Left lung (tissue), 10 donors: Measurements from ENCODE around the gene GARIN3. TPM values are rescaled to one million over a fixed set of nuclear protein-coding genes. Genes with fewer than 3 reads are reported as not detected.

ENCODE experiments used
- ATAC-seq: fragments of 200-7000 bp; cut with Tn5 transposase; one replicate; pipeline ENCODE4 v1.9.1; 2020; ENCODE audit warnings: moderate library complexity
- DNase-seq, 4 donors: peaks; one replicate each; pipeline ENCODE4 v3.0.0-alpha.2; 2013 to 2020
- H3K27ac ChIP-seq, 2 donors: fragments of 200-600 bp; sonication (generic) in 1 of 2; one replicate each; pipeline versions ENCODE4 v1.5.0 to v1.8.0; 2020 to 2021
- H3K27me3 ChIP-seq, 2 donors: fragments of 200-600 bp; sonication (generic) in 1 of 2; one replicate each; pipeline versions ENCODE4 v1.5.0 to v1.8.0; 2020 to 2021
- H3K36me3 ChIP-seq, 2 donors: fragments of 200-600 bp; sonication (generic) in 1 of 2; one replicate each; pipeline versions ENCODE4 v1.5.0 to v1.8.0; 2020 to 2021
- H3K4me1 ChIP-seq, 2 donors: fragments of 200-600 bp; one replicate each; pipeline ENCODE4 v1.8.0; 2021
- H3K4me3 ChIP-seq, 2 donors: fragments of 200-600 bp; sonication (generic) in 1 of 2; one replicate each; pipeline versions ENCODE4 v1.5.0 to v1.8.0; 2020 to 2021; ENCODE audit warnings: mild to moderate bottlenecking in 1 of 2
- H3K9me3 ChIP-seq, 2 donors: fragments of 200-600 bp; sonication (generic) in 1 of 2; one replicate each; pipeline versions ENCODE4 v1.5.0 to v1.8.0; 2020 to 2021
- CTCF ChIP-seq, 2 donors: fragments of 200-600 bp; sonication (generic) in 1 of 2; IDR thresholded peaks; one replicate each; pipeline versions ENCODE4 v1.5.0 to v1.8.0; 2021; ENCODE audit warnings: antibody characterized with exemption in 2 of 2
- intact Hi-C, 2 donors: fragments of 100-400 bp; cut with DNase I; formaldehyde crosslinking; loops; one replicate each; pipeline versions ENCODE4 v1.11.2 to v1.14.2; 2022
- polyA plus RNA-seq, 6 donors: library from polyadenylated mRNA; unstranded; fragments of 120-200 nt; gene quantifications; one replicate each; pipeline ENCODE4 v1.2.1, GENCODE V29; 2013; ENCODE audit not compliant: insufficient read length in 6 of 6
- total RNA-seq, 2 donors: library from RNA; stranded (reverse); fragmentation: NEBNext Ultra II Directional; extraction: Animal tissue kit (Norgen Biotek cat#: 25700); gene quantifications; one replicate each; pipeline ENCODE4 v1.2.1, GENCODE V29; 2021
- donor health status: DM: no; HTN: yes; CAD: no.
- donor health status: DM: no; HTN: no; CAD: no.

GARIN3 gene
- total and polyA plus RNA-seq, 8 donors: not detected

DNA sequence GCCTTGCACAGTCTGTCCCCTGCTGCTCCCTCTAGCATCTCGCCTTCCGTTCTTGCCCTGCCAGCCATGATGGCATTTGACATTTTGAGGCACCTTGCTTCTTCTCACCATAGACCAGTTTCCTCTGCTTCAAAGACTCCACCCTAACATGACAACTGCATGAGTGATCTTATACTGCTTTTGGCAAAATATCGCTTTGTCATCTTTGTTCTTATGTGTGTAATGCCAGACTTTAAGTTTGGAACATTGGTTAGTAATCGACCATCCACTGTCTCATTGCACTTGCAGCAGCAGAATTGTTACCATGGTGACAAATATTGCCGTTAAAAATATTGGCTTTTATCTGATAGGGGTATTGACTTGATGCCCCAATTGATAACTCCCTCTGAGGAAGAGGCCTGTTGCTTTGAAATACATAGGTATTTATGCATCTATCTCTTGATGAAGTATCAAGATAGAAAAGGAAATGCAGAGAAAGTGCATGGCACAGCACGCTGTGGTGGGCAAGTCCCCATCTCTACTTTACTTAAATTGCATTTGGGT lies 6.8 kb downstream of the GARIN3 start:
- no peak for TF ChIP-seq CTCF (IDR thresholded peaks at IDR 0.05)
- DNase-seq: no peak
- intact Hi-C loops: loop anchor here in 1 of 2 donors (10.0 kb wide), 1 partner anchor 146 kb away; no protein-coding TSS in a partner anchor
- H3K9me3 ChIP-seq: no peaks in the 10 kb centered on the region
- H3K36me3 ChIP-seq: no peaks in the 10 kb centered on the region
- no peak overlapping the region for H3K4me3 ChIP-seq
- no peak overlapping the region for H3K27ac ChIP-seq
- no peaks in the 10 kb centered on the region for H3K4me1 ChIP-seq
- peaks cover 0 to 8% of the 10 kb centered on the region in 2 donors for H3K27me3 ChIP-seq
- ATAC-seq: no peak

- H3K9me3 ChIP-seq: no peaks in the 10 kb centered on the region
- no peaks in the 10 kb centered on the region for H3K36me3 ChIP-seq
- H3K27me3 ChIP-seq: peaks cover 0 to 8% of the 10 kb centered on the region in 2 donors
- no peak overlapping the region for H3K4me3 ChIP-seq
- ATAC-seq (no peak), DNase-seq (no peak)
- no peak for TF ChIP-seq CTCF (IDR thresholded peaks at IDR 0.05)
- H3K27ac ChIP-seq: no peak overlapping the region
- H3K4me1 ChIP-seq: no peaks in the 10 kb centered on the region
- intact Hi-C loops: loop anchor here in 1 of 2 donors (10.0 kb wide), 1 partner anchor 147 kb away; no protein-coding TSS in a partner anchor
Measured at GRCh38 chr5:157157293-157157891, 8.7 kb downstream of the GARIN3 start.

GRCh38 chr5:157155297-157155696 lies 10.8 kb downstream of the GARIN3 start:
- intact Hi-C loops: loop anchor here in 1 of 2 donors (10.0 kb wide), 1 partner anchor 150 kb away; no protein-coding TSS in a partner anchor
- Histone ChIP-seq H3K27me3 (peaks cover 0 to 8% of the 10 kb centered on the region in 2 donors), H3K4me3 (no peak overlapping the region), H3K9me3 (no peaks in the 10 kb centered on the region), H3K4me1 (no peaks in the 10 kb centered on the region), H3K36me3 (no peaks in the 10 kb centered on the region), H3K27ac (no peak overlapping the region)
- DNase-seq: no peak
- no peak for TF ChIP-seq CTCF (IDR thresholded peaks at IDR 0.05)
- ATAC-seq: no peak

- no peak overlapping the region for H3K27ac ChIP-seq
- H3K36me3 ChIP-seq: no peaks in the 10 kb centered on the region
- no peaks in the 10 kb centered on the region for H3K4me1 ChIP-seq
- H3K27me3 ChIP-seq: no peaks in the 10 kb centered on the region
- DNase-seq (no peak), ATAC-seq (no peak)
- H3K4me3 ChIP-seq: no peak overlapping the region
- TF ChIP-seq CTCF (IDR thresholded peaks at IDR 0.05): no peak
- intact Hi-C loops: loop anchor here in 1 of 2 donors (10.0 kb wide), 1 partner anchor 154 kb away; no protein-coding TSS in a partner anchor
- H3K9me3 ChIP-seq: no peaks in the 10 kb centered on the region
Measured at GRCh38 chr5:157150995-157151394, 15.1 kb downstream of the GARIN3 start.

DNA sequence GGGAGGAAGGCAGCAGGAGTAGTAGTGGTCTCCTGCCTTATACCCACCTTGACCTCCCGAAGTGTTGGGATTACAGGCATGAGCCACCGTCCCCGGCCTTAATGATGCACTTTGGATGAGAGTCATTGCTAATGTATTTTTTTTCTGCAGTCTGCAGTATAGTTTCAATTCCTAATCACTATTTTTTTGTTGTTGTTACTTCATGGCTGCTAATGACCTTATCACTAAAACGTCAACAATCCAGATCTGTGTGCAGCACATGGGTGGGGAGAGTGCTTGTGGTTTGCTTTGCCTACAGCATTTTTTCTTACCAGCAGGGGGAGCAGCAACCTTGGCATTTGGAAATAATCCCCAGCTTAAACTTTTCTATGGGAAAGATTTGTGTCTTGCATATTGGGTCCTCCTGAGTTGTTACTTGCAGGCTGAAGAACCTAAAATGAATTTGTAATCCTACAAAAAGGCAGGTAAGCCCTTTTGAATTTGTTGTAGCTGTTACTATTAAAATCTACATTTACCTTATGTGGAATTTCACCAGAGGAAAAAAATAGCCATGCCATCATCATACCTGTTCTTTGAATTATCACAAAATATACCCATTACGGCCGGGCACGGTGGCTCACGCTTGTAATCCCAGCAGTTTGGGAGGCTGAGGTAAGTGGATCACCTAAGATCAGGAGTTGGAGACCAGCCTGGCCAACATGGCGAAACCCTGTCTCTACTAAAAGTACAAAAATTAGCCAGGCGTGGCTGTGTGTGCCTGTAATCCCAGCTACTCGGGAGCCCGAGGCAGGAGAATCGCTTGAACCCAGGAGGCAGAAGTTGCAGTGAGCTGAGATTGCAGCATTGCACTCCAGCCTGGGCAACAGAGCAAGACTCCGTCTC lies 17.1 kb downstream of the GARIN3 start:
- peak; percentile 78 to 86 for TF ChIP-seq CTCF (IDR thresholded peaks at IDR 0.05)
- H3K36me3 ChIP-seq: no peaks in the 10 kb centered on the region
- H3K4me3 ChIP-seq: no peak overlapping the region
- ATAC-seq: peak; percentile 91
- no peak overlapping the region for H3K27ac ChIP-seq
- intact Hi-C loops: no loop called here
- no peaks in the 10 kb centered on the region for H3K27me3 ChIP-seq
- no peaks in the 10 kb centered on the region for H3K4me1 ChIP-seq
- DNase-seq: peak in 3 of 4 donors; percentile 46 to 75 (median 47)
- no peaks in the 10 kb centered on the region for H3K9me3 ChIP-seq
